A549 (cell line): ENCODE results near the gene ATRAID. TPM values are rescaled to one million over a fixed set of nuclear protein-coding genes. Genes with fewer than 3 reads are reported as not detected.

ENCODE experiments used
- ATAC-seq, 2 experiments: fragments of 200-7000 bp in 1 of 2; fragments of >200 bp in 1 of 2; cut with Nextera tagmentation in 1 of 2; cut with Tn5 transposase in 1 of 2; 3 replicates each; pipeline versions ENCODE4 v1.8.0 to v1.9.1; 2018 to 2020; ENCODE audit warnings: mild to moderate bottlenecking in 1 of 2, moderate library complexity in 1 of 2
- CTCF ChIA-PET: fragments of 300-600 bp; sonication (Branson Sonifier 250); formaldehyde crosslinking; extraction: SDS; loops from one replicate; lab custom pipeline; 2021; ENCODE audit warnings: antibody characterized with exemption, inconsistent platforms; lab: Yijun Ruan, JAX
- POLR2A ChIA-PET: fragments of 350-600 bp; formaldehyde crosslinking; extraction: SDS; loops from one replicate; lab custom pipeline; 2021; ENCODE audit warnings: antibody characterized with exemption, inconsistent platforms; lab: Yijun Ruan, JAX
- DNase-seq, 2 experiments: peaks; one replicate each; pipeline versions ENCODE4 v3.0.0 to v3.0.0-alpha.2; 2011 to 2016; ENCODE audit warnings: low read depth in 1 of 2, low spot score in 1 of 2
- FAIRE-seq: peaks from 2 replicates; lab custom pipeline; 2011; peaks lifted over from hg19 to GRCh38; lab: Jason Lieb, UNC
- H3K27ac ChIP-seq, 2 experiments: fragments of >200 bp; sonication (Bioruptor Twin); formaldehyde crosslinking; 3 replicates each; pipeline ENCODE4 v1.5.1; 2016 to 2017
- H3K4me1 ChIP-seq: fragments of >200 bp; sonication (Bioruptor Twin); formaldehyde crosslinking; 3 replicates; pipeline ENCODE4 v1.6.1; 2016
- H3K4me2 ChIP-seq: fragments of >200 bp; sonication (Bioruptor Twin); formaldehyde crosslinking; 3 replicates; pipeline ENCODE4 v1.6.1; 2016
- H3K4me3 ChIP-seq: fragments of >200 bp; sonication (Bioruptor Twin); formaldehyde crosslinking; 3 replicates; pipeline ENCODE4 v1.5.1; 2016
- H3K9me3 ChIP-seq: fragments of >200 bp; sonication (Bioruptor Twin); formaldehyde crosslinking; 3 replicates; pipeline ENCODE4 v1.6.1; 2016
- CBX8 ChIP-seq: fragments of 200-600 bp; sonication (generic); IDR thresholded peaks from 2 replicates; pipeline ENCODE4 v1.6.1; 2016
- CEBPB ChIP-seq, 2 experiments: fragments of >200 bp in 1 of 2; sonication (Bioruptor Twin) in 1 of 2; formaldehyde crosslinking in 1 of 2; IDR thresholded peaks; 2 replicates each; pipeline ENCODE4 v1.6.1; 2012 to 2016
- EHMT2 ChIP-seq: fragments of 200-600 bp; sonication (generic); IDR thresholded peaks from 2 replicates; pipeline ENCODE4 v1.6.1; 2016; ENCODE audit warnings: antibody characterized with exemption, low read depth, mild to moderate bottlenecking, moderate library complexity
- HOXA7 ChIP-seq: fragments of 250-450 bp; sonication (Bioruptor Pico); IDR thresholded peaks from 2 replicates; pipeline ENCODE4 v1.5.0; 2020; ENCODE audit warnings: mild to moderate bottlenecking, moderate library complexity
- JUNB ChIP-seq: fragments of >200 bp; sonication (Bioruptor Twin); formaldehyde crosslinking; IDR thresholded peaks from 2 replicates; pipeline ENCODE4 v1.6.1; 2016
- POLR2A ChIP-seq: IDR thresholded peaks from 2 replicates; pipeline ENCODE4 v1.6.1; 2012; ENCODE audit warnings: mild to moderate bottlenecking, low read length
- RAD21 ChIP-seq, 2 experiments: fragments of >200 bp in 1 of 2; sonication (Bioruptor Twin) in 1 of 2; formaldehyde crosslinking in 1 of 2; IDR thresholded peaks in 1 of 2; conservative IDR thresholded peaks in 1 of 2; 2 replicates in 1 of 2; 3 replicates in 1 of 2; pipeline ENCODE4 v1.6.1; 2012 to 2018; ENCODE audit warnings: inconsistent platforms in 1 of 2
- RNF2 ChIP-seq: fragments of 200-600 bp; sonication (generic); IDR thresholded peaks from 2 replicates; pipeline ENCODE4 v1.6.1; 2016; ENCODE audit warnings: low read depth, mild to moderate bottlenecking, antibody characterized with exemption, moderate library complexity, borderline replicate concordance
- SMC3 ChIP-seq: fragments of >200 bp; sonication (Bioruptor Twin); formaldehyde crosslinking; IDR thresholded peaks from 3 replicates; pipeline ENCODE4 v1.6.1; 2018; ENCODE audit warnings: inconsistent platforms
- ZSCAN20 ChIP-seq: fragments of 250-450 bp; sonication (Bioruptor Pico); IDR thresholded peaks from 2 replicates; pipeline ENCODE4 v1.8.0; 2022; ENCODE audit warnings: mild to moderate bottlenecking, moderate library complexity
- WGBS: methylation state at CpG from one replicate; pipeline ENCODE4 v1.1.6; 2017; ENCODE audit errors: missing lambda C conversion rate; 5-methylcytosine and 5-hydroxymethylcytosine counted together
- polyA plus RNA-seq, 4 experiments: library from polyadenylated mRNA; depleted of rRNA in 3 of 4; stranded (reverse); fragments of >200 nt; fragmentation: RNase III in 1 of 4; extraction: RNeasy Plus Mini Kit Qiagen cat#74134 plus additional on column Dnase treatment in 1 of 4; gene quantifications; 2 replicates in 3 of 4; 3 replicates in 1 of 4; pipeline ENCODE4 v1.2.3, GENCODE V29; 2011 to 2017
- TF ChIP-seq, protein P1 (sequence below): IDR thresholded peaks from 2 replicates; pipeline ENCODE4 v1.6.1; 2012
- TF ChIP-seq, protein P2 (sequence below): IDR thresholded peaks from 2 replicates; pipeline ENCODE4 v1.6.1; 2012; ENCODE audit warnings: low read depth, borderline replicate concordance
- TF ChIP-seq, protein P3 (sequence below): IDR thresholded peaks from 2 replicates; pipeline ENCODE4 v1.6.1; 2012
- TF ChIP-seq, protein P4 (sequence below): fragments of 200-600 bp; sonication (generic); IDR thresholded peaks from 2 replicates; pipeline ENCODE4 v1.6.1; 2016; ENCODE audit warnings: antibody characterized with exemption, mild to moderate bottlenecking, moderate library complexity

The ATRAID gene
- polyA plus RNA-seq, 2 of the 4 experiments (the other 2 are of a cell fraction), result 176 to 346 TPM

DNA sequence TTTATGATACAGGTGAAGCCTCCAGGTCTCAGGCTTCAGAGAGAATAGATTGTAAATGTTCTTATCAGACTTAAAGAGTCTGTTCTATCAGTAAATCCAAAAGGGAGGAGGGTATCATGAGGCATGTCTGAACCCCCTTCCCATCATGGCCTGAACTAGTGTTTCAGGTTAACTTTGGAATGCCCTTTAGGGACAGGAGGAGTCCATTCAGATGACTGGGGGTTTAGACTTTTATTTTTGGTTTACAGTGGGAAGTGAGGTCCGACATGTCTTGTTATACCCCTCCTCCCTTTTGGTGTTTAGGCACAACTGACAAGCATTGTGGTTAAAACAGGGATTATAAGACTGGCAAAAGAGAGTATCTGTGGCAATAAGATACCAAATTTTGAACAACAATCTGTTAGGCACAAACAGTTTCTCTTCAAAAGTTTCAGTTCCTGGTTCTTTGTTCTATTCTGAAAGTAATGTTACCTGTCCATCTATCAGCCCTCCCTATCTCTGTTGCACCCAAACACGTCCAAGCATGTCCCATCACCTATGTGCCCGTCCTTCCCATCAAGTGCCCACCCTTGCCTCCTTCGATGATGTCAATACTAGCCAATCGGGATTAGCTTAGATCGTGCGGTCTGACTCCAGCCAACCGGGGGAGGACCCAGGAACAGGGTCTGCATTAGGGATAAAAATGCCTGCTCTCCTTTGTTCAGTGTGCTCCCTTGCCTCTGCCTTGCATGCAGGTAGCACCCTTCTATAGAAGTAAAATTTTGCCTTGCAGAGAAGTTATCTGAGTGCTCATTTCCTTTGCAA is 46.7 kb upstream of the ATRAID start (continued):
- TF ChIP-seq, protein P1, sequence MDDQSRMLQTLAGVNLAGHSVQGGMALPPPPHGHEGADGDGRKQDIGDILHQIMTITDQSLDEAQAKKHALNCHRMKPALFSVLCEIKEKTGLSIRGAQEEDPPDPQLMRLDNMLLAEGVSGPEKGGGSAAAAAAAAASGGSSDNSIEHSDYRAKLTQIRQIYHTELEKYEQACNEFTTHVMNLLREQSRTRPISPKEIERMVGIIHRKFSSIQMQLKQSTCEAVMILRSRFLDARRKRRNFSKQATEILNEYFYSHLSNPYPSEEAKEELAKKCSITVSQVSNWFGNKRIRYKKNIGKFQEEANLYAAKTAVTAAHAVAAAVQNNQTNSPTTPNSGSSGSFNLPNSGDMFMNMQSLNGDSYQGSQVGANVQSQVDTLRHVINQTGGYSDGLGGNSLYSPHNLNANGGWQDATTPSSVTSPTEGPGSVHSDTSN, result no peak
- TF ChIP-seq, protein P2, sequence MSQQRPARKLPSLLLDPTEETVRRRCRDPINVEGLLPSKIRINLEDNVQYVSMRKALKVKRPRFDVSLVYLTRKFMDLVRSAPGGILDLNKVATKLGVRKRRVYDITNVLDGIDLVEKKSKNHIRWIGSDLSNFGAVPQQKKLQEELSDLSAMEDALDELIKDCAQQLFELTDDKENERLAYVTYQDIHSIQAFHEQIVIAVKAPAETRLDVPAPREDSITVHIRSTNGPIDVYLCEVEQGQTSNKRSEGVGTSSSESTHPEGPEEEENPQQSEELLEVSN, result no peak
- no peak for TF ChIP-seq HOXA7
- TF ChIP-seq, protein P3, sequence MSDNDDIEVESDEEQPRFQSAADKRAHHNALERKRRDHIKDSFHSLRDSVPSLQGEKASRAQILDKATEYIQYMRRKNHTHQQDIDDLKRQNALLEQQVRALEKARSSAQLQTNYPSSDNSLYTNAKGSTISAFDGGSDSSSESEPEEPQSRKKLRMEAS, result no peak

DNA sequence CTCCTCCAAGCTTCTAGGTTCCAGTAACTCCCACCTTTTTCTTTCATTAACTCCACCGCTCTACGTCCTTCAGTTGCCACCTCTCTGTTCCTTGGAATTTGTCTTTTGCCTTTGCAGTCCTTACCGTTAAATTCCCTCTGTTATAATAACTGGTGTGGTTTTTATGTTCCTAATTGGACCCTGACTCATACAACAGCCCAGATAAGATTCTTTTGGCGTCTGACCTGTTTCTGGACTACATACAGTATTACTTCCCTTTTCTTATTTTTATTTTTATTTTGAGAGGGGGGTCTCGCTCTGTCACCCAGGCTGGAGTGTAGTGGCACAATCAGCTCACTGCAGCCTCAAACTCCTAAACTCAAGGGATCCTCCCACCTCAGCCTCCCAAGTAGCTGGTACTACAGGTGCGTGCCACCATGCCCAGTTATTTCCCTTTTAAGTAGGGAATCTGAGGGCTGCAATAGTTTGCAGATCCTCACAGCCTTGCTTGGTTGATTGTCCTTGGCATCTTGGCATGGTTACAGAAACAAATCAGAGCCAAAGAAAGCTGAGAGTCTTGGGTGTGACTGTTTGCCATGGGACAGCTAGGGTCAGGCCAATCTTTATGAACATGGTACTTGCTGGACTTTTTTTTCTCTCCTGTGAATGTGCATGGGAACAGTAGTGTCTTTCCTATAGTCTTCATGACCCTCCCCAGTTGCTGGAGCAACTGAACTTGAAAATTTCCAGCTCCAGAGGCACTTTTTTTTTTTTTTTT is 41.1 kb upstream of the ATRAID start:
- POLR2A ChIA-PET, result interaction anchor here (0.6 kb wide), 2 partner anchors 109 to 1555 kb away, joined by 3 to 9 read pairs; no protein-coding TSS in a partner anchor
- no peak overlapping the region for H3K27ac ChIP-seq
- H3K9me3 ChIP-seq, result no peaks in the 10 kb centered on the region
- H3K4me2 ChIP-seq, result no peak overlapping the region; the same call in 2 of the 3 replicates
- 73% methylated on average over 6 of the region's 6 CpGs for WGBS
- H3K4me1 ChIP-seq, result no peaks in the 10 kb centered on the region
- CTCF ChIA-PET, result interaction anchor here (0.6 to 4.4 kb wide), 43 partner anchors 8 to 228 kb away, joined by 3 to 36 read pairs (median 6); partner anchors contain the start of genes ABHD1, PREB, PRR30 and TCF23
- ATAC-seq, result no peak
- no peak for TF ChIP-seq JUNB
- TF ChIP-seq, all 56 proteins: peak for 0
- FAIRE-seq, result no peak
- DNase-seq, result no peak
- no peak overlapping the region for H3K4me3 ChIP-seq

DNA sequence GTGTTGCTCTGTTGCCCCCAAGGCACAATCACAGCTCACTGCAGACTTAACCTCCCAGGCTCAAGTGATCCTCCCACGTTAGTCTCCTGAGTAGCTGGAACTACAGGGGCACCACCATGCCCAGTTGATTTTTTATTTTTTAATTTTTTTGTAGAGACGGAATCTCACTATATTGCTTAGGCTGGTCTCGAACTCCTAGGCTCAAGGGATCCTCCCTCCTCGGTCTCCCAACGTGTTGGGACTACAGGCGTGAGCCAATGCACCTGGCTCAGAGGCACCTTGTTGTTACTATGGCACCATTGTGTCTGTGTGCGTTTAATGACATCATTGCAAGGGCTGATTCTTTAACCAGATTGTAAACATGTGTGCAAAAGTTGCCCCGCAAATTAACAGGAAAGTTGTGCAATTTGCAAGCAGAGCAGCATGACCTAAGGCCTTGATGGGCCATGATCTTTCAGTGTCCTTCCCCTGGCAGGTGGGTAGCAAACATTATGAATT is 40.4 kb upstream of the ATRAID start:
- DNase-seq, result no peak

DNA sequence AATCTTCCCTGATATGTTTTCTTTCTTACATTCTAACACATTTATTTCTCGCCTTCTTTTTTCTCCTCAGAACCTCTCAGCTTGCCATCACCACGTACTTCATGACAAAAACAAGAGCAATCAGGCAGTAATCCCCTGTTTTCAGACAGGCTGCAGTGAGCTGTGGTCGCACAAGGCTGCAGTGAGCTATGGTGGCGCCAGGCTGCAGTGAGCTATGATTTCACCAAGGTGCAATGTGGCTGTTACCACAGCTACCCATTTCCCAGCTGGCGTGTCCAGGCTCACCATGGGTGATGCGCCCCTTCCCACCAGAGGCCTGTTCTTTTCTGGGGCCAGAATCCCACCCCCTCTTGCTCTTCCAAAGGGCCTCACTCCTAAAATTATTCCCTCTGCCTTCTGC is 37.2 kb upstream of the ATRAID start:
- Histone ChIP-seq H3K4me1 (no peaks in the 10 kb centered on the region), H3K9me3 (no peaks in the 10 kb centered on the region), H3K27ac (no peak overlapping the region), H3K4me3 (no peak overlapping the region), H3K4me2 (no peak overlapping the region)
- FAIRE-seq (no peak), ATAC-seq (peak; percentile 46 to 55; a peak in 4 of 6 replicates), DNase-seq (no peak)
- POLR2A ChIA-PET, result no interaction called here
- 49% methylated on average over 6 of the region's 6 CpGs for WGBS
- CTCF ChIA-PET, result interaction anchor here (0.7 to 1.4 kb wide), 6 partner anchors 13 to 128 kb away, joined by 3 to 6 read pairs (median 3); no protein-coding TSS in a partner anchor
- TF ChIP-seq SMC3 (no peak), RAD21 (conservative IDR thresholded peaks at IDR 0.05 in 1 of 2, IDR thresholded peaks at IDR 0.05 in 1 of 2) (no peak), CBX8 (no peak), ZSCAN20 (CRISPR knock-in tag) (no peak), POLR2A (no peak), HOXA7 (no peak), RNF2 (no peak)
- TF ChIP-seq, protein P4, sequence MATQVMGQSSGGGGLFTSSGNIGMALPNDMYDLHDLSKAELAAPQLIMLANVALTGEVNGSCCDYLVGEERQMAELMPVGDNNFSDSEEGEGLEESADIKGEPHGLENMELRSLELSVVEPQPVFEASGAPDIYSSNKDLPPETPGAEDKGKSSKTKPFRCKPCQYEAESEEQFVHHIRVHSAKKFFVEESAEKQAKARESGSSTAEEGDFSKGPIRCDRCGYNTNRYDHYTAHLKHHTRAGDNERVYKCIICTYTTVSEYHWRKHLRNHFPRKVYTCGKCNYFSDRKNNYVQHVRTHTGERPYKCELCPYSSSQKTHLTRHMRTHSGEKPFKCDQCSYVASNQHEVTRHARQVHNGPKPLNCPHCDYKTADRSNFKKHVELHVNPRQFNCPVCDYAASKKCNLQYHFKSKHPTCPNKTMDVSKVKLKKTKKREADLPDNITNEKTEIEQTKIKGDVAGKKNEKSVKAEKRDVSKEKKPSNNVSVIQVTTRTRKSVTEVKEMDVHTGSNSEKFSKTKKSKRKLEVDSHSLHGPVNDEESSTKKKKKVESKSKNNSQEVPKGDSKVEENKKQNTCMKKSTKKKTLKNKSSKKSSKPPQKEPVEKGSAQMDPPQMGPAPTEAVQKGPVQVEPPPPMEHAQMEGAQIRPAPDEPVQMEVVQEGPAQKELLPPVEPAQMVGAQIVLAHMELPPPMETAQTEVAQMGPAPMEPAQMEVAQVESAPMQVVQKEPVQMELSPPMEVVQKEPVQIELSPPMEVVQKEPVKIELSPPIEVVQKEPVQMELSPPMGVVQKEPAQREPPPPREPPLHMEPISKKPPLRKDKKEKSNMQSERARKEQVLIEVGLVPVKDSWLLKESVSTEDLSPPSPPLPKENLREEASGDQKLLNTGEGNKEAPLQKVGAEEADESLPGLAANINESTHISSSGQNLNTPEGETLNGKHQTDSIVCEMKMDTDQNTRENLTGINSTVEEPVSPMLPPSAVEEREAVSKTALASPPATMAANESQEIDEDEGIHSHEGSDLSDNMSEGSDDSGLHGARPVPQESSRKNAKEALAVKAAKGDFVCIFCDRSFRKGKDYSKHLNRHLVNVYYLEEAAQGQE, result no peak

More for the DNA sequence above, 40.4 kb upstream of the ATRAID start:
- Histone ChIP-seq H3K27ac (no peak overlapping the region), H3K4me3 (no peak overlapping the region), H3K4me1 (no peaks in the 10 kb centered on the region), H3K9me3 (no peaks in the 10 kb centered on the region), H3K4me2 (no peak overlapping the region)
- TF ChIP-seq CEBPB (IDR thresholded peaks at IDR 0.05) (0 out of 4 replicates have a peak, but pooled peaks of 1 of the 2 experiments have one; percentile 13), EHMT2 (no peak)
- ATAC-seq (no peak), FAIRE-seq (no peak)
- 31% methylated on average over 8 of the region's 8 CpGs for WGBS
- POLR2A ChIA-PET, result interaction anchor here (0.6 kb wide), 2 partner anchors 108 to 1555 kb away, joined by 3 to 9 read pairs; no protein-coding TSS in a partner anchor
- CTCF ChIA-PET, result interaction anchor here (0.6 to 4.4 kb wide), 17 partner anchors 10 to 210 kb away, joined by 3 to 36 read pairs (median 8); partner anchors contain the start of genes ABHD1 and TRIM54
